Activated CD8-positive, alpha-beta T cell treated with anti-CD3 and anti-CD28 coated beads for 36 hours (primary cell): ENCODE results near the gene TMEM72. TPM values are rescaled to one million over a fixed set of nuclear protein-coding genes. Genes with fewer than 3 reads are reported as not detected.

ENCODE experiments used
- ATAC-seq: fragments of 200-7000 bp; cut with Tn5 transposase; one replicate; pipeline ENCODE4 v1.10.0; 2021; ENCODE audit warnings: mild to moderate bottlenecking, moderate library complexity
- CTCF ChIA-PET: fragments of 350-600 bp; sonication (Branson Sonifier 250); formaldehyde crosslinking; loops from one replicate; lab custom pipeline; 2021; ENCODE audit warnings: antibody characterized with exemption; lab: Charles Lee
- POLR2A ChIA-PET: fragments of 350-600 bp; sonication (Branson Sonifier 250); formaldehyde crosslinking; loops from one replicate; lab custom pipeline; 2021; ENCODE audit warnings: antibody characterized with exemption; lab: Charles Lee
- DNase-seq: peaks from one replicate; pipeline ENCODE4 v3.0.0-alpha.2; 2020
- H3K27ac Mint-ChIP-seq: one replicate; pipeline ENCODE4 v1.8.0; 2021; ENCODE audit warnings: mild to moderate bottlenecking, mixed read lengths
- H3K27me3 Mint-ChIP-seq: one replicate; pipeline ENCODE4 v1.8.0; 2021; ENCODE audit warnings: mixed read lengths
- H3K36me3 Mint-ChIP-seq: one replicate; pipeline ENCODE4 v1.8.0; 2021; ENCODE audit warnings: low read depth, mixed read lengths
- H3K4me1 Mint-ChIP-seq: one replicate; pipeline ENCODE4 v1.8.0; 2021; ENCODE audit warnings: low read depth, mixed read lengths
- H3K4me3 Mint-ChIP-seq: one replicate; pipeline ENCODE4 v1.8.0; 2021; ENCODE audit warnings: mild to moderate bottlenecking, moderate library complexity, mixed read lengths
- H3K9me3 Mint-ChIP-seq: one replicate; pipeline ENCODE4 v1.8.0; 2021; ENCODE audit warnings: mixed read lengths
- intact Hi-C: fragments of 100-400 bp; cut with micrococcal nuclease; formaldehyde crosslinking; loops from one replicate; pipeline ENCODE4 v1.10.0; 2022
- total RNA-seq, 2 experiments: library from RNA; stranded (reverse); gene quantifications; one replicate each; pipeline ENCODE4 v1.2.3, GENCODE V29; 2021
- TF ChIP-seq, protein P1 (sequence below): fragments of 200-600 bp; IDR thresholded peaks from one replicate; pipeline ENCODE4 v1.8.0; 2022; ENCODE audit warnings: antibody characterized with exemption, mild to moderate bottlenecking

Gene TMEM72
- total RNA-seq, 2 experiments from 2014 or later = not detected

DNA sequence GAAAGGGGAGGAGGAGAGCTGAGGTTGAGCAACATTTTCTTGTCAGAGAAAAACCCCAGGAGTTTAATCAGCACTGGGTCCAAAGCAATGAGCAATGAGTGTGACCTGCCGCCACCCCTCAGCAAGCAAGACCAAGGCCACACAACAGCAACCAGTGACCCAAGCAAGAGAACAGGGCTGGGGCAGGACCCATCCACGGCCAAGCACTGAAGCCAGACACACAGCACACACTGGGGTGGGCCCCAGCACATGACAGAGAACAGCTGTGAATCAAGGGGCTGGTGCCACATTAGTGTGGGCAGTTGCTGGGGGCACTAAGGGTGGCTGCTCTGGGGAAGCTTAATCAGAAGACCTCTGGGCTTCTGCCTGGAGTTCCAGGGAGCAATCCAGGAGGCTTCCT lies 16.2 kb downstream of the TMEM72 start:
- Mint-ChIP-seq H3K36me3 (no peaks in the 10 kb centered on the region), H3K9me3 (no peaks in the 10 kb centered on the region), H3K27me3 (no peaks in the 10 kb centered on the region), H3K4me3 (no peak overlapping the region), H3K4me1 (no peaks in the 10 kb centered on the region), H3K27ac (no peak overlapping the region)
- no peak for ATAC-seq
- ChIA-PET POLR2A (interaction anchor here (1.0 kb wide), 1 partner anchor 22 kb away, joined by 3 read pairs; no protein-coding TSS in a partner anchor), CTCF (no interaction called here)
- TF ChIP-seq, protein P1, sequence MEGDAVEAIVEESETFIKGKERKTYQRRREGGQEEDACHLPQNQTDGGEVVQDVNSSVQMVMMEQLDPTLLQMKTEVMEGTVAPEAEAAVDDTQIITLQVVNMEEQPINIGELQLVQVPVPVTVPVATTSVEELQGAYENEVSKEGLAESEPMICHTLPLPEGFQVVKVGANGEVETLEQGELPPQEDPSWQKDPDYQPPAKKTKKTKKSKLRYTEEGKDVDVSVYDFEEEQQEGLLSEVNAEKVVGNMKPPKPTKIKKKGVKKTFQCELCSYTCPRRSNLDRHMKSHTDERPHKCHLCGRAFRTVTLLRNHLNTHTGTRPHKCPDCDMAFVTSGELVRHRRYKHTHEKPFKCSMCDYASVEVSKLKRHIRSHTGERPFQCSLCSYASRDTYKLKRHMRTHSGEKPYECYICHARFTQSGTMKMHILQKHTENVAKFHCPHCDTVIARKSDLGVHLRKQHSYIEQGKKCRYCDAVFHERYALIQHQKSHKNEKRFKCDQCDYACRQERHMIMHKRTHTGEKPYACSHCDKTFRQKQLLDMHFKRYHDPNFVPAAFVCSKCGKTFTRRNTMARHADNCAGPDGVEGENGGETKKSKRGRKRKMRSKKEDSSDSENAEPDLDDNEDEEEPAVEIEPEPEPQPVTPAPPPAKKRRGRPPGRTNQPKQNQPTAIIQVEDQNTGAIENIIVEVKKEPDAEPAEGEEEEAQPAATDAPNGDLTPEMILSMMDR = no peak
- intact Hi-C loops = no loop called here
- DNase-seq = no peak

DNA sequence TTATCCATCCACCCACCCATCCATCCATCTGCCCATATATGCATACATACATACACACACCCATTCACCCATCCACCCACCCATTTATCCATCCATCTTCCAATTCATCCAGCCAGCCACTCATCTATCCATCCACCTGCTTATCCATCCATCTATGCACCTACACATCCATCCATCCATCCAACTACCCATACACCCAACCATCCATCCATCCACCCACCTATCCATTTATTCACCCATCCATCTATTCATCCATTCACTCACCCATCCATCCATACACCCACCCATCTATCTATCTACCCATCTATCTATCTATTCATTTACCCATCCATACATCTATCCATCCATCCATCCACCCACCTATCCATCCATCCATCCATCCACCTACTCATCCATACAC lies 17.3 kb downstream of the TMEM72 start:
- H3K4me1 Mint-ChIP-seq = no peaks in the 10 kb centered on the region
- POLR2A ChIA-PET = no interaction called here

DNA sequence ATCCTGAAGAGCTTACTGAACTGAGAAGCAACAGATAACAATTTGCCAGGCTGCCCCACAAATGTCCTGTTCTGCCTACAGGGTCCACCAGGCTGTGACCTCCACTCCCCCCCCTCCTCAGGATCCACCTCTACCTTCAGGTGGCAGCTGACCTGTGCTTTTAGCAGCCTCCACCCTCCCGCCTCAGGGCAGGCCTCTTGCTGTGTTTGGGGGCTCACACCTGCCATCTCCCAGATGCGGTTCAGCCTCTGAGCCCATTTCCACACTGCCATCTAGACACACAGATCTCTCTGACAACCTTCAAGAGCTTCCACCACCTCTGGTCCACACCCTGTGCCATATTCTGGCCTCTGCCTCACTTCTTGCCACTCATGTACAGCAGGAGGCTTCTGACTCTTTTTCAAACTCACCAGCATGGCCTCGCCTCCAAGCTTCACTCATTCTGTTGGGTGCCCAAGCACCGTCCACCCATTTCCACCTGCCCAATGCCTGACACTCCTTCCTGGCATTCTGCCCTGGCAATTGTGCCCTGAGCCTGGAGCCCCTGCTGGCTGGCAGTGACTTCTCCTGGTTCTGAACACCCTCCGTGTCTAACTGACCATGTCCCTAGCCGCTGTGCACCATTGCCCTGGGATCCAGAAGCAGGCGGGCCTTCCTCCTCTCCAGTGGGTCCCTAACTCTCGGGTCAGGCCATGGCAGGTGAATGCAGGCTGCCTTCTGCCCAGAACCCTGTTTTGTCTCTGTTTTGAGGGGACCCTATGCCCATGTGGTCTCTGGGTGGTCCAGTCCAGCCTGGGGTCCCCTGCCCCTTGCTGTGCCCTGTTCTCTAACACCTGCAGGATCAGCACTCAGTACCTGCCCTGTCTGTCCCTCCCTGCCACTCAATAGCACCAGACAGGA lies 18.5 kb downstream of the TMEM72 start:
- H3K27me3 Mint-ChIP-seq = no peaks in the 10 kb centered on the region
- TF ChIP-seq, protein P1 = no peak
- ChIA-PET POLR2A (no interaction called here), CTCF (interaction anchor here (1.1 to 1.6 kb wide), 2 partner anchors 10 to 36 kb away, joined by 4 to 5 read pairs; no protein-coding TSS in a partner anchor)
- DNase-seq = no peak
- no peak for ATAC-seq
- no peaks in the 10 kb centered on the region for H3K9me3 Mint-ChIP-seq
- H3K27ac Mint-ChIP-seq = no peak overlapping the region
- no peak overlapping the region for H3K4me3 Mint-ChIP-seq
- no peaks in the 10 kb centered on the region for H3K4me1 Mint-ChIP-seq
- no peaks in the 10 kb centered on the region for H3K36me3 Mint-ChIP-seq
- intact Hi-C loops = no loop called here

More for the DNA sequence above, 17.3 kb downstream of the TMEM72 start:
- no peak overlapping the region for H3K4me3 Mint-ChIP-seq
- ATAC-seq (no peak), DNase-seq (no peak)
- H3K9me3 Mint-ChIP-seq = no peaks in the 10 kb centered on the region
- H3K36me3 Mint-ChIP-seq = no peaks in the 10 kb centered on the region
- H3K27me3 Mint-ChIP-seq = no peaks in the 10 kb centered on the region
- no peak overlapping the region for H3K27ac Mint-ChIP-seq
- TF ChIP-seq, protein P1 = no peak
- intact Hi-C loops = no loop called here
- CTCF ChIA-PET = interaction anchor here (0.6 to 1.1 kb wide), 2 partner anchors 9 to 45 kb away, joined by 3 to 5 read pairs; no protein-coding TSS in a partner anchor

DNA sequence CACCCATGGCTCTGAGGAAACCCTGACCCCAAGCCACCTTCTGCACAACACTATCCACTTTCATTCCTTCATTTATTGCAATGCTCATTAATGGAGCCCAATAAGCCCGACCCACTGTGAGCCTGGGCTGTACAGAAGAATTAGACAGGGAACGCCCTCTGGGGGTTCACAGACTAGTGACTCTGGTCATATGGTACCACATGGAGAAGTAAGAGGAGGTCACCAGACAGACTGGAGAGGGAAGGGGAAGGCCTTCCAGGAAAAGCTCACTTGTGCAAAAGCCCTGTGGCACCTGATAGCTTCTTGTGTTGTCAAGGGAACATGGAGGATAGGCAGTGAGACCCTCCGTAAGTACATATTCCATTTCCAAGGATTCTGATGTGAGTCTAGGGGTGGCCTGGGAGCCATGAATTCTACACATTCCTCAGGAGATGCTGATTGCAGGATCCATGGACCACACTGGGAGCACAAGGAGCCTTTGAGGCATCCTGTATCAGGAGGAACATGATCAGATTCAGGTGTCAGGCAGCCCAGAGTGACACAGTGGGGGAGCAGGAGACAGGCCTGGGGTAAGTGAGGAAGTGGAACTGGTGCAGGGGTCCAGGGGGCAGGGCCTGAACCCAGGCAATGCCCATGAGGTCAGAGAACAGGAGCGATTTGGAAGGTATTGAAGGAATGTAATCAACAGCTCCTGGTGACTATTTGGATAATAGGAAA lies 19.9 kb downstream of the TMEM72 start:
- no peaks in the 10 kb centered on the region for H3K36me3 Mint-ChIP-seq
- ChIA-PET POLR2A (no interaction called here), CTCF (interaction anchor here (0.7 to 3.2 kb wide), 4 partner anchors 10 to 45 kb away, joined by 3 to 25 read pairs (median 8); no protein-coding TSS in a partner anchor)
- TF ChIP-seq, protein P1 = no peak
- intact Hi-C loops = no loop called here
- no peaks in the 10 kb centered on the region for H3K9me3 Mint-ChIP-seq
- H3K4me1 Mint-ChIP-seq = peaks cover 5% of the 10 kb centered on the region
- DNase-seq (no peak), ATAC-seq (no peak)
- H3K27me3 Mint-ChIP-seq = no peaks in the 10 kb centered on the region
- no peak overlapping the region for H3K4me3 Mint-ChIP-seq
- H3K27ac Mint-ChIP-seq = no peak overlapping the region
